PFSK-1 (cell line): ENCODE data around the gene DDC.

Experiments
- FOXP2 ChIP-seq: optimal IDR thresholded peaks from 2 replicates; pipeline ENCODE3; 2011; ENCODE audit warnings: borderline replicate concordance, control low read depth, inconsistent platforms; ENCODE audit not compliant: insufficient read depth; ENCODE audit errors: extremely low read length, extremely low read depth
- POLR2AphosphoS5 ChIP-seq: IDR thresholded peaks from 2 replicates; pipeline ENCODE4 v1.6.1; 2012; ENCODE audit warnings: low read depth, mild to moderate bottlenecking, control low read depth, low read length, moderate library complexity
- SIN3A ChIP-seq: IDR thresholded peaks from 2 replicates; pipeline ENCODE4 v1.6.1; 2012; ENCODE audit warnings: mild to moderate bottlenecking, low read length, moderate library complexity, borderline replicate concordance; ENCODE audit not compliant: insufficient read depth
- TAF1 ChIP-seq: IDR thresholded peaks from 2 replicates; pipeline ENCODE4 v1.6.1; 2012; ENCODE audit warnings: low read length, control low read depth, borderline replicate concordance; ENCODE audit not compliant: insufficient read depth
- TF ChIP-seq, protein P1 (sequence below), 2 experiments: IDR thresholded peaks; 2 replicates each; pipeline versions ENCODE4 v1.6.1 to v1.8.0; 2011 to 2012; ENCODE audit warnings: low read depth in 2 of 2, low read length in 2 of 2, control low read depth in 1 of 2, inconsistent platforms in 1 of 2, mild to moderate bottlenecking in 1 of 2, moderate library complexity in 1 of 2; ENCODE audit not compliant: insufficient read depth in 1 of 2

DDC gene

DNA sequence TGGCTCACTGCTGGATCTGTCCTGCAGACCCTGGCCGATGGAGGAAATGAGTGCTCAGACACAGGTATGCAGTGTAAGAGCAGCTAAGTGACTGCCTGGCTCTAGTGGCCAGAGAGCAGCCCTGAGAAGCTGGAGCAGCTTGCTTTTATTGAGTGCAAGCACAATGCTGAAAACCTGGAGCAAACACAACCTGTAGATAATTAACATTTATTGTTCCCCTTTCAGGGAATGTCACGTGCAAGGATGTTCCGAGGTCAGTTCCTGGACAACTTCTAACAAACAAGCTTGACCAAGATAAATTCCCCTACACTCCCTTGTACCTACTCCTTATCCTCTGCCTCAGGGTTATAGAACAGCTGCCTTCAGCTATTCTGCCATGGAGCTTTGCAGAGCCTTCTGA lies 31.3 kb downstream of the DDC start:
- TF ChIP-seq SIN3A: no peak

DNA sequence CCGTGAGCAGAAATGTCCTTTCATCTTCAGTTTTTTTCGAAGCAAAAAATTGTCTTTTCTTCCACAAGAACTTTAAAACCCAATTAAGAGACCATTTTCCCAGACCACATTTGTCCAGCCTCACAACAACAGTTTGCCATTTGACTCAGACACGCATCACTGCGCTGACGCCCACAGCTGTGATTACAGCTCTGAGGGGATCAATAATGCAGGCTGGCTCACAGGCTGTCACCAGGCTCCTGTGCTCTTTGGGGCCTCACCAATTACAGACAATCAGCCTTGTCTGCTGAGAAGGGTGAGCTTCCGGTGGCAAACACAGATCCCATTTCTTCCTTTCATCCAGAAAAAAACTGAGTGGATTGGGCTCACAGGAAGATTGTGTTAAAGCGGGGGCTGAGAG lies 33.3 kb downstream of the DDC start:
- TF ChIP-seq FOXP2: no peak

DNA sequence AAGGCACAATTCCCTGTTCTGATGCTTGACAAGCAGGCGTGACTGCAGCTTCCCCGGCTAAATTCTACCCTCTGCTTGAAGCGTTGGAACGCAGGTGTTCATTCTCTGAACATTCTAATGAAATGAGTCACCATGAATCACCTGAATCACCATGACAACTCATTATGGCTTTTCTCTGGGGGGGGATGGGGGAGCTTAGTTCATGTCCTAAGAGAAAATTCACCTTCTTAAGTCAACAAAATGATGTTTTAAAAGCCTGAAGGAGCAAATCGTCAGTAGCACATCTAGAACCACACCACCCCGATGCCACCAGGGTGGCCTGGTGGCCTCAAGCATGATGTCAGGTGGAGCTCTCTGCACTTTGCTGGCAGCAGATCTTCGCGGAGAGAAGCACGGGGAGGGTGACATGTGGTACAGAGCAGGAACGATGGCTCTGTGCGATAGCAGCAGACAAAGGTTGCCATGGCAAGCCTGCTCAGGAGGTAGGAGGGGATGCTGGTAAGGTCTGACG lies 33.7 kb downstream of the DDC start:
- no peak for TF ChIP-seq SIN3A

DNA sequence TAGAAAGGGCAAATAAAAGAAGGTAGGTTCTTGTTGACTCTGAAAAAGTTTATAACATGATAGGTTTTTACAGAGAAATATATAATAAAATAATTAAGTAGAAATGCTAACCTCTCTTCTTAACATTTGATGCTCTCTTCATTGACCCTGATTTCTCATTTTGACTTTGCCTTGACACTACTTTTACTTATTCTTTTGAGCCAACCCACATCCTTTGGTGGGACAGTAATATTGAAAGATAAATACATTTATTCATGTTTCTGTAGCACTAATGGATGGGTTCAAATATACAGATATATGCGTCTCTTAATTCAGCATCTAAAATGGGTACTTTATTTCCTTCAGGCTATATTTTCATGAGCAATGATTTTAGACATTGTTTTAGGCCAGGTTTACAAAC lies 34.4 kb downstream of the DDC start:
- TF ChIP-seq POLR2AphosphoS5 (no peak), TAF1 (no peak), FOXP2 (no peak), SIN3A (no peak)
- TF ChIP-seq, protein P1, sequence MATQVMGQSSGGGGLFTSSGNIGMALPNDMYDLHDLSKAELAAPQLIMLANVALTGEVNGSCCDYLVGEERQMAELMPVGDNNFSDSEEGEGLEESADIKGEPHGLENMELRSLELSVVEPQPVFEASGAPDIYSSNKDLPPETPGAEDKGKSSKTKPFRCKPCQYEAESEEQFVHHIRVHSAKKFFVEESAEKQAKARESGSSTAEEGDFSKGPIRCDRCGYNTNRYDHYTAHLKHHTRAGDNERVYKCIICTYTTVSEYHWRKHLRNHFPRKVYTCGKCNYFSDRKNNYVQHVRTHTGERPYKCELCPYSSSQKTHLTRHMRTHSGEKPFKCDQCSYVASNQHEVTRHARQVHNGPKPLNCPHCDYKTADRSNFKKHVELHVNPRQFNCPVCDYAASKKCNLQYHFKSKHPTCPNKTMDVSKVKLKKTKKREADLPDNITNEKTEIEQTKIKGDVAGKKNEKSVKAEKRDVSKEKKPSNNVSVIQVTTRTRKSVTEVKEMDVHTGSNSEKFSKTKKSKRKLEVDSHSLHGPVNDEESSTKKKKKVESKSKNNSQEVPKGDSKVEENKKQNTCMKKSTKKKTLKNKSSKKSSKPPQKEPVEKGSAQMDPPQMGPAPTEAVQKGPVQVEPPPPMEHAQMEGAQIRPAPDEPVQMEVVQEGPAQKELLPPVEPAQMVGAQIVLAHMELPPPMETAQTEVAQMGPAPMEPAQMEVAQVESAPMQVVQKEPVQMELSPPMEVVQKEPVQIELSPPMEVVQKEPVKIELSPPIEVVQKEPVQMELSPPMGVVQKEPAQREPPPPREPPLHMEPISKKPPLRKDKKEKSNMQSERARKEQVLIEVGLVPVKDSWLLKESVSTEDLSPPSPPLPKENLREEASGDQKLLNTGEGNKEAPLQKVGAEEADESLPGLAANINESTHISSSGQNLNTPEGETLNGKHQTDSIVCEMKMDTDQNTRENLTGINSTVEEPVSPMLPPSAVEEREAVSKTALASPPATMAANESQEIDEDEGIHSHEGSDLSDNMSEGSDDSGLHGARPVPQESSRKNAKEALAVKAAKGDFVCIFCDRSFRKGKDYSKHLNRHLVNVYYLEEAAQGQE (IDR thresholded peaks at IDR 0.05; ENCODE audit: insufficient read depth in 1 of 2, low read depth in 2 of 2, low read length in 2 of 2): no peak

DNA sequence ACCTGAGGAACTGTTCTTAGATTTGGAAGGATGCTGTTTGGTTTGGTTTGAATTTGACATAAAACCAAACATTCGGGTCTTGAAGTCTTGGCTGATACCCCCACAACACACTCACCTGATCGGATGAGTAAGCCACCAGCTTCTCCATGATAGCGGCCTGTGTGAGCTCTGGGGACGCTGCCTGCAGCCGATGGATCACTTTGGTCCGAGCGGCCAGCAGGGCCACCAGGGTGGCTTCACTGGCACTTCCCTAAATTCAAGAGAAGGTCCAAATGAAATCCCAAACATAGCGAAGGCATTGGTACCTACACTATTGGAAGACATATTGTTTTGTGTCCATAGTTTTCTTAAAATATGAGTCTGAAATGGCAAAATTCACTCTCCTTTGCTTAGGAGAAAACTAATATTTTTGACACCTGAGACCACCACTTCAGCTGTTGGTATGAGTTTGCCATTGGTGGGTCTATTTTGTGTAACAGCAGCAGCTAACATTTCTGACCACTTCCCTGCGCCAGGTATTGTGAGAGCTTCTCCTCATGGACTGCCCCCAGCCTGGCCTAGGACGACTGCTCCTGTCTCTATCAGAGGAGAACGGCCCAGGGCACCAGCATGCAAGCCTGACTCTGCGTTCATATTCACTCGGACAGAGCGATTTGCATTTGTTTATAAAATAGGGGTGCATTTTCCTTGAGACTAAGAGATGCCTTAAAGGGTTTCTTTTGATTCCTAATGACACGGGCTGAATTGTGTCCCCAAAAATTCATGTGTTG lies 35.9 kb downstream of the DDC start:
- TF ChIP-seq, protein P1 (IDR thresholded peaks at IDR 0.05; ENCODE audit: insufficient read depth in 1 of 2, low read depth in 2 of 2, low read length in 2 of 2): no peak
- TF ChIP-seq SIN3A: no peak
- TF ChIP-seq TAF1: no peak
- TF ChIP-seq POLR2AphosphoS5: no peak
- no peak for TF ChIP-seq FOXP2

DNA sequence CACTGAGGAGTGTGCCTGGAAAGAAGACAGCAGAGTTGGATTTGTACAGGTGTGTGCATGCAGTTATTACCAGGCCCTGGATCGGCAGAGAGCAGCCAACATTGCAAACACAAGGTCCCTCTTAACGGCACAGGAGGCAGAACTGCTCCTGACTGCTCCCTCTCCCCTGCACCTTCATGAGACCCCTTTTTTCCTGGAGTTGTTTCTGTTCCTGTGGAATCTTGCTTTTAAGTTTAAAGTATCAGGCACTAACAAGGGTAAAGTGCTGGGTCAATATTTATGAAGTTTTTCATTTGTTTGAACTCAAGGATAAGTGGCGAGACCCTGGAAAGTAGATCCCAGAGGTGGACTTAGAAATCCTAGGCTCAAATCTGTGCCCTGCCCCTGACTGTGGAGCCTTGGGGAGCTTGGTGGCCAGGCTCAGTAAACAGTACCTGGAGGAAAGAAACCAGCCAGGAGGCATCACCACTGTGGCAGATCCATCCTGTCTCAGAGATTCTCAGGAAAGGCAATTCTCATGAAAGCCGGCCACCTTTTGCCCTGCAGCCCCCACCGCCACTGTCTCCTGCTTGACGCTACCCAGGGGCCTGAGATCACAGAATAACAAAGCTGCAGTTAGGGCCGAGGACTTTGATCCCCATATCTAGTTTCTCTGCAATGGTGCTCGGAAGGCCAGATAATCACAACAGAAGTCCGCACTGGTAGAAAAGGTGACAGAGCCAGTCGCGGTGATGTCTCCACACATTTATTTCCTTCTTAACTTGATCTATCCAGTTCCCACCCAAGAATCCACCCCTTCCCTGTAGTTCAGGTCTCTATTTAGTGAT lies 36.7 kb downstream of the DDC start:
- TF ChIP-seq FOXP2 (no peak), TAF1 (no peak), SIN3A (no peak), POLR2AphosphoS5 (no peak)
- TF ChIP-seq, protein P1 (IDR thresholded peaks at IDR 0.05; ENCODE audit: insufficient read depth in 1 of 2, low read depth in 2 of 2, low read length in 2 of 2): no peak
